HK-2 (cell line): ENCODE results near the gene PUS3.
"Not testable (repeated sequence)": the region's sequence is repeated elsewhere in the genome, so short reads cannot be mapped to it uniquely, and the experiment has no call there.

Source experiments
- DNase-seq: peaks from one replicate; pipeline ENCODE4 v3.0.0-alpha.2; 2018; ENCODE audit not compliant: unreplicated experiment

The PUS3 gene

GRCh38 chr11:125916683-125917347 lies 13.8 kb upstream of the PUS3 start:
- no peak for DNase-seq

DNA sequence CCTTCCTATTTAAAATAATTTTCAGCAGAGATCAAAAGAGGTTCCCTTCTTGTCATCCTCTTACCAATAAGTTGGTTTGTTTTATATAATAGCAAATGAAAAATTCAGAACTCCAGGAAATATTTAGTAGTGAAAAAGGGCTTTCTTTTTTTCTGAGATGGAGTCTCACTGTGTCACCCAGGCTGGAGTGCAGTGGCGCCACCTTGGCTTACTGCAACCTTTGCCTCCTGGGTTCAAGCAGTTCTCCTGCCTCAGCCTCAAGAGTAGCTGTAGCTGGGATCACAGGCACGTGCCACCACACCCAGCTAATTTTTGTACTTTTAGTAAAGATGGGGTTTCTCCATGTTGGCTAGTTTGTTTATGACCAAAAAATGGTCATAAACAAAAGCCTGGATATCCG lies 11.6 kb upstream of the PUS3 start:
- not testable (repeated sequence) for DNase-seq

- DNase-seq: no peak
These were observed 7.3 kb upstream of the PUS3 start for GRCh38 chr11:125910226-125910849.

GRCh38 chr11:125904678-125905077 lies 1.7 kb upstream of the PUS3 start:
- no peak for DNase-seq

GRCh38 chr11:125903711-125904659 lies 979 bp upstream of the PUS3 start, which contains the start of gene DDX25:
DDX25 (plus strand) TSS chr11:125904508; CDS start chr11:125904518, 10 bp downstream.
- DNase-seq: no peak

DNA sequence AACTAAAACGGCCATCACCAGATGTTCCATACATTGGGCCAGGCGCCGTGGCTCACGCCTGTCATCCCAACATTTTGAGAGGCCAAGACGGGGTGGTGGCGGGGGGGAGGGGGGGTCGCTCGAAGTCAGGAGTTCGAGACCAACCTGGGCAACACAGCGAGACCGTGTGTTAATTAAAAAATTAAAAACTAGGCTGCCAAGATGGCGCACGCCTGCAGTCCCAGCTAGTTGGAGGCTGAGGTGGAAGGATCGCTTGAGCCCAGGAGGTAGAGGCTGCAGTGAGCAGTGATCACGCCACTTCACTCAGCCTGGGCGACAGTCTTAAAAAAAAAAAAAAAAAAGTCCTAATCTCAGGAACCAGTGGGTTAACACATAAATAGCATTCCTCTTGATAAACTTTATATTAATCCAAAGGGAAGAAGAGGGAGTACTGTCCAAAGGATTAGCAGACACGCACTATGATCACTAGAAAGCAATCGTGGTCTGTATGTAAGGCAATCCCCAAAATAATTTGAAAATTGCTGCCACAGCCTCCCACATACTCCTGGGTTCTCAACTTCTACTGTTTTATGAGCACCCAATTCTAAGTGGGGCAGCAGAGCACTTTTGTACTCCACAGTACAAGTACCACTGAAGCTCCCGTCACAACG lies 604 bp downstream of the PUS3 start:
- no peak for DNase-seq

- no peak for DNase-seq
These were observed 1.1 kb downstream of the PUS3 start for GRCh38 chr11:125901872-125902271.

- DNase-seq: no peak
These were observed 10.0 kb downstream of the PUS3 start for GRCh38 chr11:125892994-125893393.

DNA sequence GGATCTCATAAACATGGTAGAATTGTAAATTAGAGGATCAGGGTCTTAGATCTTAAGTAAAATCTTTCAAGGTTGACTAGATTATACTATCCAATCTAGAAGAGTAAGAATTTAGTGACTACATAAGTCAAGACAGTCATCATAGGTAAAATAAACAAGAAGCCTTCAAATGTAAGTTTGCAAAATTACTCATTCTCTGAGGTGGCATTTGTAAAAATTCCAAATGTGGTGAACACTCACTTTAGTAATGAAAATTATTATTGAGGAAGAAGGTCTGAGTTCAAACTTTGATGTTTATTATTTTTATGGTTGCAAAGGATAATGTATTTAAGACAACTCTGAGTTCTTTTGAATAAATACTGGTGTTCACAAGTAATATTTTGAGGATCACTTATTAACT lies 10.9 kb downstream of the PUS3 start:
- DNase-seq: no peak

GRCh38 chr11:125890447-125891100 lies 12.4 kb downstream of the PUS3 start:
- DNase-seq: no peak

DNA sequence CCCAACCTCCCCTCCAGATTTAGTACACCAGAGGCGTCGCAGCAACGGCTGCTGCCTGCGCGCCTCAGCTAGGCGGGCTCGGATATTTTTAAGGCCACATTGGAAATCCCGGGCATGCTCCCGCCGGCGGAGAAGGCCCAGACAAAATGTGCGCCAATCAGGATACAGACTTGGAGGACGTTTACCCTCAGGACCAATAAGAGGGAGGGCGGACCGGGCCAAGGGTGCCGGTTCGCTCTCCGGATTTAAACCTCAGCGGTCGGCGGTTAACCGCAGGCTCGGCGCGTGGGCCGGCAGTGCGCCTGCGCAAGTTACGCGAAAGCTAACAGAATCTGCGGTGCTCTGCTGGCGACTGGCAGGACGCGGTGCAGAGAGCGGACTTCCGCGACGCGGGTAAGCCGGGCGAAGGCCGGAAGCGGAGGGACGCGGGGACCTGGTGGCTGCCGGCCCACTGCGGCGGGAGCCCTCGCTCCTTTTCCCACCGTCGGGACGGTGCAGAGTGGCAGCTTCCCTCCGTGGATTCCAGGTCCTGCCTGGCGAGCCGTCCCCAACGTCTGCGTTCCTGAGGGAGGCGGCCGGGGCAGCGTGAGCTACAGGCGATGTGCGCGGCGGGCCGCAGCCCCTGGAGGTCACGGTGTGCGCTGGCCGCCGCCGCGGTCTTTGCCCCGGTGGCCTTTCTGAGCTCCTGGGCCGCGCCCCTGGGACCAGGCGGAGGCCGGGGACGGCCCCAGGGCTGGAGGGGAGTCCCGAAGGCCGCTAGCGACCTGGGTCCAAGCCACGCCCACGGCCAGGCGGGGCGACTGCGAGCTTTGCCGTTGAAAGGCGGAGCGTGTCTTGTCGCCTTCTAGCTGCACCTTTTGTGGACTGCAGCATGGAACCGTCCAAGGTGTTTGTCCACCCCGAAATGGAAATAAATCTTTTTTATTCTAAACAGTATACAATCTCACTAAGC lies 15.4 kb downstream of the PUS3 start, which contains the start of gene HYLS1:
Gene HYLS1 (plus strand): TSS at position 296 of the 952 bp plus-strand sequence. CDS start 11,701 bp downstream, outside the sequence.
- peak; percentile 94 for DNase-seq

GRCh38 chr11:125886997-125887372 lies 16.0 kb downstream of the PUS3 start:
- peak; percentile 70 for DNase-seq

DNA sequence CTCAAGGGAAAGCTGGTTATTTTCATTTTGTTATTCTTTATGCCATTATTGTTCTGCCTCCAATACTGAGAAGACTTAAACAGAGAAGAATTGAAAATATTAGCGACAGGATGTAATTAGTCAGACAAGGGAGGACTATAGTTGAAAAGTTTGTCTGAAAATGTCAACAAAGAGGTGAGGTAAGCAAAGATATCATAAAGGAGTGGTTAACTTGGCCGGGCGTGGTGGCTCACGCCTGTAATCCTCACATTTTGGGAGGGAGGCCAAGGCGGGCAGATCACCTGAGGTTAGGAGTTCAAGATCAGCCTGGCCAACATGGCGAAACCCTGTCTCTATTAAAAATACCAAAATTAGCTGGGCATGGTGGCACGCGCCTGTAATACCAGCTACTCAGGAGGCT lies 19.6 kb downstream of the PUS3 start:
- no peak for DNase-seq

DNA sequence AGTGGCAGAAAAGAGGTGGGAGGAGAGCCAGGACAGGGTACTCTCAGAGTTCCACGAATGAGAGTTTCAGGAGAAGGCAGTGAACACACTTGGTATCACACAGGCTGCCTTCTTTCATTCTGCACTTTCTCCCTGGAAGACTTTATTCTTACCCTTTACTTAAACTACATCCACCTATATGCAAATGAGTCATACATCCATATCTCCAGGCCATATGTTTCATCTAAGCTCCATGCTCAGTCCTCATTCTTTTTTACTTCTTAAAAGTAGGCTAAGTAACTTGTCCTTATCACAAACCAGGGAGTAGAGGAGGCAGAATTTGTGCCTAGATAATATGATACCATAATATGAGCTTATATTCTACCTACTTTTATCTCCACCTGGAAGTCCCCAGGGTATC lies 21.7 kb downstream of the PUS3 start:
- DNase-seq: no peak

DNA sequence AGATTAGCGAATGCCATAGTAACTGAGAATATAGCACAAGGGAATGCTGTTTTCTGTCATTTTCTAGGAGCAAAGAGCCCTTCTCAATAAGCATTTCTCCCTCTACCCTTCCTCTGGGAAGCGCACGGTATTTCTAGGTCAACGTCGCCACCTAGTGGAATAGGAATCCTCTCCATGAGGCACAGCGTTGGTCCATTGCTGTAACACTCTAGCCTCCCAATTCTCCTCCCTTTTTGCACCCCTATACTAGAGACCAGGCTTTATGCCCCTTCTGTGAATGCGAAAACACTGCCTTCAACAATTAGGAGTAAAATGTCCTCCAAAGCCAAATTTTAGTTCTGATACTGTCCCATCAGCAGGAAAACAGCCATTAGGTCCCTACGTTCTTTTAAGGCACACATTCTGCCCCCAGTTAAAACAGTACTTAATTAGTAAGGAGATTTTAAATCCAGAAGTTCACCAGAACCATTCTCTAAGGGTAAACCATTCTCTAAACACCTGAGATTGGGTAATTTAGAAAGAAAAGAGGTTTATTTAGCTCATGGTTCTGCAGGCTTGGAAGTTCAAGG lies 28.4 kb downstream of the PUS3 start:
- DNase-seq: peak; percentile 16

DNA sequence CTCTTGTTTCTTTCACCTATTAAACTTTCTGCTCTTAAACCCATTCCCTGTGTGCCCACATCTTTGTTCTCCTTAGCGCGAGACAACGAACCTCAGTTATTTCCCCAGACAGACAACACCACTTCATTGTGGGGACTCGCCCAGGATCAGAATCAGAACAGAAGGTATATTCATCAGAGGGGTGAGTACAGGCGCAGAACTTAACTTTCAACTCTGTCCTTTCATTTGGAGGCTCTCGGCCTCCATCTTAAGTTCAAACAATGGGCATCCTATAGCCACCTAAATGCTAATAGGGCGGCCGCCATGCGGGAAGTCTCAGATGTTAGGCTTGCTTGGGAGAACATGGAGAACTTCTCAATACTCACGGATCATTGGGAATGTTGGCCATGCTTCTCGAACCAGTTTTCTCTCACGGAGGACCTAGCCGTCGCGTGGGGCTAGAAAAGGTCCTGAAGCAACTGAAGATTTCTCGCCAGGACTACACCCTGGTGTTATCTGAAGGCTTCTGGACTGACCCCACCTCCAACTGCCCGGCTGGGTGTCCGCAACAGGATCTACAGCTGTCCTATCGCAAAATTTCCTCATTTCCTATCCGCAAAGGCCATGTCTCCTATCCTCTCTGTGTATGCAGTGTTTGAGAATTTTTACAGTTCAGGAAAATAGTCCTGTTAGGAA lies 29.0 kb downstream of the PUS3 start:
- DNase-seq: no peak

DNA sequence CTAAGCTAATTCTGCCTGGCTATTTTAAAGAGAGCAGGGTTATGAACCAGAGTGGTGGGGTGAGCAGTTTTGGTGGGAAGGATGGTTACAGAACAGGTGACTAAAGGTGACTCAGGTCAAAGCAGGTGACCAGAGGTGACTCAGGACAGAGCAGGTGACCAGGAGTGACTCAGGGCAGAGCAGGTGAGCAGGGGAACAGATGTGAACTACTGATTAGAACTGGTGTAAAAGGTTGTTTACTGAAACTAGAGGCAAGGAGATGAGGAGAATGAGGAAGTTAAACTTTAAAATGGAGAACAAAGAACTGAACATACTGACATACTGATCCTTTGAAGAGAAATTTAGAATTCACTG lies 30.9 kb downstream of the PUS3 start:
- no peak for DNase-seq

DNA sequence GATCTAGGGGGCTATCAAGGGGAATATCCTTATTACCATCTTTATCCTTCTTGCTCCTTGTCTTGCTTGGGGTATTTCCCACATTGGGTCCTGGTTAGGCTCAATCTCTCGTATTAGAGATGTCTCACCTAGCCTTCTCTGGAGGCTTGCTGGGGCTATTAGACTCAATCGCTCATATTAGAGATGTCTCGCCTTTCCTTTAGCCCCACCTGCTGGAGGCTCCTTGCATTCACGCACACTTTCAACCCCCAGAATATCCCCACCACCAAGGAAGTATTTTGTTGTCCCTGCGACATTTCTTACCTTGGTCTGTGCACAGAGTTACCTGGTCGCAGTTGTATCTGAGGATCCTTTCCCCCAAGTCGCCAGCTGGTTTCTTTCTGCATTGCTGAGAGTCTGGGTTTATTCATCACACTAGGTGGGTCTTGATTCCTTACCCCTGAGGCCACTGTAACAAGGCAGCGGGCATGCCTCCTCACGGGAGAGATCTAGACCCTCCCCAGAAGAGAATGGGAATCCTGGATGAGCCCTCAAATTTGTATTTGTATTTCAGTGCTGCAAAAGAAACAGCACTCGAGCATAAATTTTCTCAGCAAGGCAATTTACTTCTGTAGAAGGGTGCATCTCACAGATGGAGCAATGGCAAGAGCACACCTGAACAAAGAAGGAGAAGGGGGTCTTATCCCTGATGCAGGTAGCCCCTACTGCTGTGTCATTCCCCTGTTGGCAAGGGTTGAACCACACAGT lies 31.4 kb downstream of the PUS3 start:
- DNase-seq: no peak

- no peak for DNase-seq
These were observed 33.5 kb downstream of the PUS3 start for GRCh38 chr11:125869521-125869920.
